Measurements from ENCODE around the gene GRIK1. TPM values are rescaled to one million over a fixed set of nuclear protein-coding genes. Genes with fewer than 3 reads are reported as not detected.
A peak's percentile ranks its signal among the peaks of the same experiment; 100 is the strongest.

The GRIK1 gene
- total RNA-seq, 4 donors from 2014 or later, result 1.2 to 7.4 (median 1.3) TPM; not detected in 1

DNA sequence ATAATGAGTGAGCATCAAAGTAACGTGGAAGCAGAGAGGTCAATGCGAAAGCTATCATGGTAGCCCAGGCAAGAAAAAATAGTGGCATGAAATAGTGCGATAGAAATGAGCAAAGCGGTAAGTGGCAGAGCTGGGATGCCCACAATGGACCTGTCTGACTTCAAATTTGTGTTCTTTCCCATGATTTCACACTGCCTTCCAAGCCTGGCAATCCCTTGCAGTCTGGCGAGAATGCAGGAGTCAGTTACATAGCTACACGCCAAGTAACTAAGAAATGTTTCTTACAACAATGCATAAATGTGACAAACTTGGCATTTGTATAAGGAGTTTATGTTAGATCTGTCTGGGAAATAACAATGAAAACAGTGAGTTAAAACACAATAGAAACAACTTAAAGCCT is 82.6 kb downstream of the GRIK1 start:
- no peaks in the 10 kb centered on the region for H3K27me3 ChIP-seq
- TF ChIP-seq POLR2A (IDR thresholded peaks at IDR 0.05) (no peak), CTCF (IDR thresholded peaks at IDR 0.05) (no peak)
- H3K36me3 ChIP-seq, result no peaks in the 10 kb centered on the region
- no peaks in the 10 kb centered on the region for H3K9me3 ChIP-seq
- no peaks in the 10 kb centered on the region for H3K4me1 ChIP-seq
- DNase-seq, result no peak
- H3K4me3 ChIP-seq, result no peak overlapping the region
- H3K27ac ChIP-seq, result no peak overlapping the region

DNA sequence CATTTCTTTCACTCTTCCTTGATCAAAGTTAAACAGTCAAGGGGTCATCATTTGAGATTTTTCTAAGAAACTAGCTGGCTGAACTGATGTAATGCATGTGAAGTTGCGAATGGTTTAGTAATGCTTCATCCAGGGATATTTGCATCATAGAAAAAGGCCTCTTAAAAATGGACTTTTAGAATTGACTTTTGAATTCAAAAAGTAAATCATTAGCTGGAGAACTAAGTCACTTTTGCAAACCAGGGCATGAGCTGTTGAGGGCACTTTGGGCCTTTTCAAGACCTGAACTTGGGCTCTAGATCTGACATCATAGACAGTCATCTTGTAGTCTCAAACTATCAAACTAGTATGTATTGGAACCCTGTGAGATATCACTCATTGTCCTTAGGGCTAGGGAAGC is 85.0 kb downstream of the GRIK1 start:
- H3K36me3 ChIP-seq, result no peaks in the 10 kb centered on the region
- H3K4me1 ChIP-seq, result no peaks in the 10 kb centered on the region
- no peak for DNase-seq
- no peak overlapping the region for H3K27ac ChIP-seq
- no peaks in the 10 kb centered on the region for H3K27me3 ChIP-seq
- no peak for TF ChIP-seq CTCF (IDR thresholded peaks at IDR 0.05)
- TF ChIP-seq POLR2A (IDR thresholded peaks at IDR 0.05), result no peak
- H3K4me3 ChIP-seq, result no peak overlapping the region
- H3K9me3 ChIP-seq, result no peaks in the 10 kb centered on the region

- Histone ChIP-seq H3K27me3 (no peaks in the 10 kb centered on the region), H3K4me3 (no peak overlapping the region), H3K4me1 (no peaks in the 10 kb centered on the region), H3K36me3 (no peaks in the 10 kb centered on the region), H3K27ac (no peak overlapping the region), H3K9me3 (no peaks in the 10 kb centered on the region)
- TF ChIP-seq POLR2A (IDR thresholded peaks at IDR 0.05), result no peak
- no peak for TF ChIP-seq CTCF (IDR thresholded peaks at IDR 0.05)
- no peak for DNase-seq
Observed at GRCh38 chr21:29851611-29852010, 88.2 kb downstream of the GRIK1 start.

- TF ChIP-seq POLR2A (IDR thresholded peaks at IDR 0.05) (no peak), CTCF (IDR thresholded peaks at IDR 0.05) (peak in 4 of 6 experiments; percentile 53 to 72 (median 70))
- no peaks in the 10 kb centered on the region for H3K27me3 ChIP-seq
- peak in 1 of 3 donors; percentile 75 for DNase-seq
- H3K4me3 ChIP-seq, result no peak overlapping the region
- H3K4me1 ChIP-seq, result no peaks in the 10 kb centered on the region
- no peaks in the 10 kb centered on the region for H3K36me3 ChIP-seq
- no peaks in the 10 kb centered on the region for H3K9me3 ChIP-seq
- no peak overlapping the region for H3K27ac ChIP-seq
Observed at GRCh38 chr21:29849735-29850176, 90.0 kb downstream of the GRIK1 start.

GRCh38 chr21:29843804-29844203 is 96.0 kb downstream of the GRIK1 start:
- Histone ChIP-seq H3K4me3 (no peak overlapping the region), H3K36me3 (no peaks in the 10 kb centered on the region), H3K9me3 (no peaks in the 10 kb centered on the region), H3K27ac (no peak overlapping the region), H3K4me1 (no peaks in the 10 kb centered on the region), H3K27me3 (no peaks in the 10 kb centered on the region)
- TF ChIP-seq CTCF (IDR thresholded peaks at IDR 0.05), result no peak
- TF ChIP-seq POLR2A (IDR thresholded peaks at IDR 0.05), result no peak
- no peak for DNase-seq

DNA sequence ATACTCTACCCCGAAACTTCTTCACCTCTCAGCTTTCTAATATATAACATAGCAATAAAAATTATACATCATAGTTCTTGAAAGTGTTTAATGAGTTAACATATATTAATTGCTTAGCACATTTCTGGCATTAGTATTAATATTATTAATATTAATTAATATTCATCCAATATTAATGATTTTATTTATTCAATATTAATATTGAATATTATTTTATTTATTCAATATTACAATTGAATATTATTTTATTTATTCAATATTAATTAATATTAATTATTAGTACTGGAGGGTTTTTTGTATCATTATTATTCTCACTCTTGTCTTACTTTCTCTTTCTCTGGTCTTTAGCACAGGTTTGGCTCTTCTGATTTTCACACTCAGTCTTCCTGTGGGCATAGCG is 105.2 kb downstream of the GRIK1 start:
- no peak for DNase-seq
- Histone ChIP-seq H3K4me1 (no peaks in the 10 kb centered on the region), H3K9me3 (peaks cover 0 to 10% (median 0%) of the 10 kb centered on the region in 4 donors), H3K36me3 (no peaks in the 10 kb centered on the region), H3K27me3 (no peaks in the 10 kb centered on the region), H3K4me3 (no peak overlapping the region), H3K27ac (no peak overlapping the region)
- no peak for TF ChIP-seq POLR2A (IDR thresholded peaks at IDR 0.05)

All from Peyer's patch (tissue), 4 donors.